ENCODE results near the gene SFMBT2. TPM values are rescaled to one million over a fixed set of nuclear protein-coding genes. Genes with fewer than 3 reads are reported as not detected.
A peak's percentile ranks its signal among the peaks of the same experiment; 100 is the strongest.

SFMBT2 gene
- total RNA-seq, 1 experiment from 2014 or later: 14.3 TPM

- Mint-ChIP-seq H3K4me1 (peaks cover 19% of the 10 kb centered on the region), H3K4me3 (no peak overlapping the region), H3K36me3 (peaks cover 81% of the 10 kb centered on the region), H3K27me3 (ENCODE audit: low read depth) (no peaks in the 10 kb centered on the region), H3K9me3 (peaks cover 41% of the 10 kb centered on the region), H3K27ac (0 out of 2 replicates have a peak overlapping the region, but pooled peaks have one; percentile 7)
- ATAC-seq (no peak), DNase-seq (ENCODE audit: low spot score) (no peak)
- TF ChIP-seq PRDM15 (CRISPR knock-in tag; IDR thresholded peaks at IDR 0.05) (no peak), FOXK1 (CRISPR knock-in tag; IDR thresholded peaks at IDR 0.05) (no peak), ZNF423 (CRISPR knock-in tag; IDR thresholded peaks at IDR 0.05) (no peak), ZBTB21 (CRISPR knock-in tag; IDR thresholded peaks at IDR 0.05; ENCODE audit: borderline replicate concordance) (no peak), CREB1 (CRISPR knock-in tag; IDR thresholded peaks at IDR 0.05) (no peak), ZNF232 (CRISPR knock-in tag; IDR thresholded peaks at IDR 0.05) (no peak), ATF3 (CRISPR knock-in tag; conservative IDR thresholded peaks at IDR 0.05) (no peak), ESRRA (CRISPR knock-in tag; IDR thresholded peaks at IDR 0.05; ENCODE audit: borderline replicate concordance) (no peak), TEAD1 (CRISPR knock-in tag; IDR thresholded peaks at IDR 0.05) (no peak), E2F4 (CRISPR knock-in tag; IDR thresholded peaks at IDR 0.05; ENCODE audit: borderline replicate concordance, low read depth) (no peak), ZNF138 (CRISPR knock-in tag; conservative IDR thresholded peaks at IDR 0.05) (no peak), NR2C2 (CRISPR knock-in tag; IDR thresholded peaks at IDR 0.05) (no peak), ATF2 (CRISPR knock-in tag; IDR thresholded peaks at IDR 0.05; ENCODE audit: borderline replicate concordance, low read depth) (no peak), ETV6 (CRISPR knock-in tag; IDR thresholded peaks at IDR 0.05) (no peak)
- ChIA-PET POLR2A (no interaction called here), CTCF (no interaction called here)
These were observed 47.1 kb downstream of the SFMBT2 start for GRCh38 chr10:7363700-7364099.

GRCh38 chr10:7362471-7362870 lies 48.4 kb downstream of the SFMBT2 start:
- POLR2A ChIA-PET: no interaction called here
- no peak for DNase-seq (ENCODE audit: low spot score)
- no peaks in the 10 kb centered on the region for H3K27me3 Mint-ChIP-seq (ENCODE audit: low read depth)
- peaks cover 51% of the 10 kb centered on the region for H3K9me3 Mint-ChIP-seq
- ATAC-seq: no peak
- no peak overlapping the region for H3K27ac Mint-ChIP-seq
- H3K4me3 Mint-ChIP-seq: no peak overlapping the region
- CTCF ChIA-PET: no interaction called here
- H3K4me1 Mint-ChIP-seq: peaks cover 19% of the 10 kb centered on the region
- H3K36me3 Mint-ChIP-seq: peaks cover 87% of the 10 kb centered on the region
- TF ChIP-seq ZSCAN18 (CRISPR knock-in tag; IDR thresholded peaks at IDR 0.05) (no peak), CDX4 (CRISPR knock-in tag; IDR thresholded peaks at IDR 0.05; ENCODE audit: borderline replicate concordance) (no peak), ATF3 (CRISPR knock-in tag; conservative IDR thresholded peaks at IDR 0.05) (no peak), ATF6 (CRISPR knock-in tag; IDR thresholded peaks at IDR 0.05) (no peak), TCF7 (CRISPR knock-in tag; IDR thresholded peaks at IDR 0.05; ENCODE audit: low read depth) (no peak), E2F5 (CRISPR knock-in tag; IDR thresholded peaks at IDR 0.05) (no peak), CREM (CRISPR knock-in tag; IDR thresholded peaks at IDR 0.05) (no peak), SP1 (CRISPR knock-in tag; conservative IDR thresholded peaks at IDR 0.05) (no peak), SMAD3 (CRISPR knock-in tag; IDR thresholded peaks at IDR 0.05; ENCODE audit: borderline replicate concordance) (no peak)
